Measurements from ENCODE around the gene CDH23. TPM values are rescaled to one million over a fixed set of nuclear protein-coding genes. Genes with fewer than 3 reads are reported as not detected.
A peak's percentile ranks its signal among the peaks of the same experiment; 100 is the strongest.

CDH23 gene
- total RNA-seq, 1 donor = 0.36 TPM

- H3K36me3 ChIP-seq (ENCODE audit: insufficient read depth, low read length) = no peaks in the 10 kb centered on the region
- H3K4me2 ChIP-seq (ENCODE audit: insufficient read depth, low read length) = no peak overlapping the region
- H4K20me1 ChIP-seq (ENCODE audit: insufficient read depth, low read length) = no peaks in the 10 kb centered on the region
- no peaks in the 10 kb centered on the region for H3K9me3 ChIP-seq (ENCODE audit: low read depth, low read length)
- peaks cover 3% of the 10 kb centered on the region for H3K27me3 ChIP-seq (ENCODE audit: insufficient read depth, low read length)
- no peak overlapping the region for H2AFZ ChIP-seq (ENCODE audit: low read length)
- TF ChIP-seq CTCF (IDR thresholded peaks at IDR 0.05; ENCODE audit: extremely low read depth, low read depth, low read length) = no peak
- H3K79me2 ChIP-seq (ENCODE audit: insufficient read depth, low read length) = no peaks in the 10 kb centered on the region
- H3K4me1 ChIP-seq (ENCODE audit: insufficient read depth, low read length) = no peaks in the 10 kb centered on the region
- DNase-seq (ENCODE audit: insufficient read length, low spot score, missing footprints) = peak; percentile 13
- no peak overlapping the region for H3K27ac ChIP-seq (ENCODE audit: low read depth, low read length)
- no peak overlapping the region for H3K4me3 ChIP-seq (ENCODE audit: insufficient read depth, low read length)
Observed at GRCh38 chr10:71784679-71785272, 388.1 kb downstream of the CDH23 start.

GRCh38 chr10:71788954-71789353, 392.2 kb downstream of the CDH23 start:
- Histone ChIP-seq H3K4me1 (ENCODE audit: insufficient read depth, low read length) (no peaks in the 10 kb centered on the region), H4K20me1 (ENCODE audit: insufficient read depth, low read length) (no peaks in the 10 kb centered on the region), H2AFZ (ENCODE audit: low read length) (no peak overlapping the region), H3K9me3 (ENCODE audit: low read depth, low read length) (no peaks in the 10 kb centered on the region), H3K27me3 (ENCODE audit: insufficient read depth, low read length) (peaks cover 6% of the 10 kb centered on the region), H3K4me2 (ENCODE audit: insufficient read depth, low read length) (no peak overlapping the region), H3K79me2 (ENCODE audit: insufficient read depth, low read length) (no peaks in the 10 kb centered on the region), H3K27ac (ENCODE audit: low read depth, low read length) (no peak overlapping the region), H3K4me3 (ENCODE audit: insufficient read depth, low read length) (no peak overlapping the region), H3K36me3 (ENCODE audit: insufficient read depth, low read length) (no peaks in the 10 kb centered on the region)
- TF ChIP-seq CTCF (IDR thresholded peaks at IDR 0.05; ENCODE audit: extremely low read depth, low read depth, low read length) = no peak
- peak; percentile 58 for DNase-seq (ENCODE audit: insufficient read length, low spot score, missing footprints)

GRCh38 chr10:71789871-71790270, 393.2 kb downstream of the CDH23 start:
- no peak overlapping the region for H3K4me3 ChIP-seq (ENCODE audit: insufficient read depth, low read length)
- DNase-seq (ENCODE audit: insufficient read length, low spot score, missing footprints) = peak; percentile 62
- H3K4me2 ChIP-seq (ENCODE audit: insufficient read depth, low read length) = no peak overlapping the region
- no peak for TF ChIP-seq CTCF (IDR thresholded peaks at IDR 0.05; ENCODE audit: extremely low read depth, low read depth, low read length)
- no peaks in the 10 kb centered on the region for H4K20me1 ChIP-seq (ENCODE audit: insufficient read depth, low read length)
- H3K36me3 ChIP-seq (ENCODE audit: insufficient read depth, low read length) = no peaks in the 10 kb centered on the region
- H3K27ac ChIP-seq (ENCODE audit: low read depth, low read length) = no peak overlapping the region
- peaks cover 6% of the 10 kb centered on the region for H3K27me3 ChIP-seq (ENCODE audit: insufficient read depth, low read length)
- no peaks in the 10 kb centered on the region for H3K79me2 ChIP-seq (ENCODE audit: insufficient read depth, low read length)
- no peaks in the 10 kb centered on the region for H3K9me3 ChIP-seq (ENCODE audit: low read depth, low read length)
- no peaks in the 10 kb centered on the region for H3K4me1 ChIP-seq (ENCODE audit: insufficient read depth, low read length)
- no peak overlapping the region for H2AFZ ChIP-seq (ENCODE audit: low read length)

- no peaks in the 10 kb centered on the region for H3K79me2 ChIP-seq (ENCODE audit: insufficient read depth, low read length)
- no peak overlapping the region for H3K4me2 ChIP-seq (ENCODE audit: insufficient read depth, low read length)
- no peaks in the 10 kb centered on the region for H4K20me1 ChIP-seq (ENCODE audit: insufficient read depth, low read length)
- H3K27ac ChIP-seq (ENCODE audit: low read depth, low read length) = no peak overlapping the region
- no peaks in the 10 kb centered on the region for H3K9me3 ChIP-seq (ENCODE audit: low read depth, low read length)
- H3K4me3 ChIP-seq (ENCODE audit: insufficient read depth, low read length) = no peak overlapping the region
- TF ChIP-seq CTCF (IDR thresholded peaks at IDR 0.05; ENCODE audit: extremely low read depth, low read depth, low read length) = no peak
- DNase-seq (ENCODE audit: insufficient read length, low spot score, missing footprints) = peak; percentile 27
- no peak overlapping the region for H2AFZ ChIP-seq (ENCODE audit: low read length)
- no peaks in the 10 kb centered on the region for H3K36me3 ChIP-seq (ENCODE audit: insufficient read depth, low read length)
- peaks cover 5% of the 10 kb centered on the region for H3K27me3 ChIP-seq (ENCODE audit: insufficient read depth, low read length)
- no peaks in the 10 kb centered on the region for H3K4me1 ChIP-seq (ENCODE audit: insufficient read depth, low read length)
Observed at GRCh38 chr10:71790749-71791440, 394.2 kb downstream of the CDH23 start.
